HepG2 (cell line): ENCODE measurements around the gene PCBP4. TPM values are rescaled to one million over a fixed set of nuclear protein-coding genes. Genes with fewer than 3 reads are reported as not detected.
A peak's percentile ranks its signal among the peaks of the same experiment; 100 is the strongest.

Source experiments
- AGO2 ChIP-seq: fragments of 200-400 bp; formaldehyde crosslinking; optimal IDR thresholded peaks from 2 replicates; pipeline ENCODE3; 2017; ENCODE audit warnings: mild to moderate bottlenecking, low read depth, low read length, moderate library complexity
- DNMT3B ChIP-seq: conservative IDR thresholded peaks from 2 replicates; pipeline ENCODE4 v1.6.1; 2016; ENCODE audit warnings: missing biosample characterization, control low read depth
- HHEX ChIP-seq: IDR thresholded peaks from 2 replicates; pipeline ENCODE4 v1.6.1; 2016; ENCODE audit warnings: control low read depth
- KAT8 ChIP-seq: IDR thresholded peaks from 2 replicates; pipeline ENCODE4 v1.6.1; 2016; ENCODE audit warnings: missing genetic modification reagents, missing compliant biosample characterization
- LRRFIP1 ChIP-seq: sonication (generic); formaldehyde crosslinking; conservative IDR thresholded peaks from 2 replicates; pipeline ENCODE4 v1.4.0; 2020; ENCODE audit warnings: missing genetic modification reagents
- NAIF1 ChIP-seq: sonication (generic); formaldehyde crosslinking; IDR thresholded peaks from 2 replicates; pipeline ENCODE4 v1.5.0; 2020; ENCODE audit warnings: mild to moderate bottlenecking, missing genetic modification reagents, borderline replicate concordance
- NFE2 ChIP-seq: sonication (generic); formaldehyde crosslinking; IDR thresholded peaks from 2 replicates; pipeline ENCODE4 v1.4.0; 2020; ENCODE audit warnings: missing genetic modification reagents
- NR2F6 ChIP-seq, 2 experiments: IDR thresholded peaks; 2 replicates each; pipeline ENCODE4 v1.6.1; 2016; ENCODE audit warnings: antibody characterized with exemption in 1 of 2, mild to moderate bottlenecking in 1 of 2
- POGZ ChIP-seq: sonication (generic); formaldehyde crosslinking; IDR thresholded peaks from 2 replicates; pipeline ENCODE4 v1.4.0; 2020; ENCODE audit warnings: mild to moderate bottlenecking, missing genetic modification reagents
- SMAD9 ChIP-seq: sonication (generic); formaldehyde crosslinking; IDR thresholded peaks from 2 replicates; pipeline ENCODE4 v1.5.1; 2020; ENCODE audit warnings: mild to moderate bottlenecking, missing genetic modification reagents
- TARDBP ChIP-seq: sonication (generic); formaldehyde crosslinking; IDR thresholded peaks from 2 replicates; pipeline ENCODE4 v1.8.0; 2022; ENCODE audit warnings: mild to moderate bottlenecking, missing genetic modification reagents
- TBX3 ChIP-seq: fragments of 450-650 bp; IDR thresholded peaks from 2 replicates; pipeline ENCODE4 v1.6.1; 2017; ENCODE audit warnings: antibody characterized with exemption, mild to moderate bottlenecking, inconsistent platforms, borderline replicate concordance
- TEAD3 ChIP-seq: optimal IDR thresholded peaks from 2 replicates; pipeline ENCODE3; 2016; ENCODE audit warnings: borderline replicate concordance
- ZBTB3 ChIP-seq: sonication (generic); formaldehyde crosslinking; IDR thresholded peaks from 2 replicates; pipeline ENCODE4 v1.4.0; 2020; ENCODE audit warnings: low read depth, mild to moderate bottlenecking, moderate library complexity, missing genetic modification reagents, borderline replicate concordance
- ZBTB33 ChIP-seq: sonication (generic); formaldehyde crosslinking; IDR thresholded peaks from 2 replicates; pipeline ENCODE4 v1.4.0; 2020; ENCODE audit warnings: missing genetic modification reagents
- ZFY ChIP-seq: sonication (generic); formaldehyde crosslinking; IDR thresholded peaks from 2 replicates; pipeline ENCODE4 v1.4.0; 2020; ENCODE audit warnings: missing genetic modification reagents
- ZNF124 ChIP-seq: sonication (generic); formaldehyde crosslinking; IDR thresholded peaks from 2 replicates; pipeline ENCODE4 v1.4.0; 2020; ENCODE audit warnings: missing genetic modification reagents
- ZNF556 ChIP-seq: sonication (generic); formaldehyde crosslinking; IDR thresholded peaks from 2 replicates; pipeline ENCODE4 v1.4.0; 2020; ENCODE audit warnings: mild to moderate bottlenecking, missing genetic modification reagents, borderline replicate concordance
- ZNF616 ChIP-seq: sonication (generic); formaldehyde crosslinking; IDR thresholded peaks from 2 replicates; pipeline ENCODE4 v1.5.0; 2020; ENCODE audit warnings: low read depth, mild to moderate bottlenecking, missing genetic modification reagents
- ZNF678 ChIP-seq: sonication (generic); formaldehyde crosslinking; IDR thresholded peaks from 2 replicates; pipeline ENCODE4 v1.4.0; 2020; ENCODE audit warnings: mild to moderate bottlenecking, missing genetic modification reagents
- ZNF761 ChIP-seq: sonication (generic); formaldehyde crosslinking; conservative IDR thresholded peaks from 2 replicates; pipeline ENCODE4 v1.4.0; 2020; ENCODE audit warnings: mild to moderate bottlenecking, missing genetic modification reagents
- ZSCAN20 ChIP-seq: sonication (generic); formaldehyde crosslinking; IDR thresholded peaks from 2 replicates; pipeline ENCODE4 v1.4.0; 2020; ENCODE audit warnings: missing genetic modification reagents, mild to moderate bottlenecking, borderline replicate concordance
- polyA plus RNA-seq, 8 experiments: library from polyadenylated mRNA; depleted of rRNA in 3 of 8; stranded (reverse) in 7 of 8; unstranded in 1 of 8; fragments of >200 nt; fragmentation: Illumina TruSeq in 4 of 8; extraction: Trizol in 4 of 8; gene quantifications; 2 replicates each; pipeline versions ENCODE4 v1.2.1 to v1.2.3, GENCODE V29; 2011 to 2016; ENCODE audit warnings: low read depth in 4 of 8, missing spikeins in 1 of 8, mixed read lengths in 1 of 8; ENCODE audit not compliant: insufficient read depth in 1 of 8
- total RNA-seq, 5 experiments: library from RNA; depleted of rRNA; stranded (reverse); fragments of >200 nt; fragmentation: Illumina TruSeq; extraction: Trizol; gene quantifications; 2 replicates each; pipeline ENCODE4 v1.2.3, GENCODE V29; 2016; ENCODE audit warnings: low read depth in 1 of 5
- TF ChIP-seq, protein P1 (sequence below): sonication (generic); formaldehyde crosslinking; IDR thresholded peaks from 2 replicates; pipeline ENCODE4 v1.4.0; 2020; ENCODE audit warnings: missing genetic modification reagents
- TF ChIP-seq, protein P2 (sequence below): sonication (generic); formaldehyde crosslinking; IDR thresholded peaks from 2 replicates; pipeline ENCODE4 v1.8.0; 2023; ENCODE audit warnings: mild to moderate bottlenecking, missing genetic modification reagents

The PCBP4 gene
- total and polyA plus RNA-seq, 2 of the 13 experiments (the other 11 are each of a cell fraction or from before 2014, with no cell fraction given): 36.8 to 51.3 TPM

GRCh38 chr3:51942603-51943450 is 24.4 kb downstream of the PCBP4 start (continued):
- peak; percentile 81 for TF ChIP-seq AGO2
- no peak for TF ChIP-seq DNMT3B (CRISPR knock-in tag)
- TF ChIP-seq TARDBP (CRISPR knock-in tag): peak; percentile 39; the same call in 1 of the 2 replicates
- TF ChIP-seq NAIF1 (CRISPR knock-in tag): no peak
- no peak for TF ChIP-seq ZNF556 (CRISPR knock-in tag)
- 0 out of 2 replicates have a peak, but pooled peaks have one; percentile 32 for TF ChIP-seq SMAD9 (CRISPR knock-in tag)
- TF ChIP-seq ZBTB3 (CRISPR knock-in tag): 0 out of 2 replicates have a peak, but pooled peaks have one; percentile 17
- 0 out of 2 replicates have a peak, but pooled peaks have one; percentile 27 for TF ChIP-seq ZNF124 (CRISPR knock-in tag)
- no peak for TF ChIP-seq HHEX
- 0 out of 2 replicates have a peak, but pooled peaks have one; percentile 10 for TF ChIP-seq NR2F6 (IDR thresholded peaks at IDR 0.05)
- TF ChIP-seq NR2F6 (CRISPR knock-in tag; IDR thresholded peaks at IDR 0.05): peak; percentile 27; the same call in 1 of the 2 replicates
- TF ChIP-seq ZFY (CRISPR knock-in tag): peak; percentile 49; the same call in 1 of the 2 replicates
- TF ChIP-seq, protein P1, sequence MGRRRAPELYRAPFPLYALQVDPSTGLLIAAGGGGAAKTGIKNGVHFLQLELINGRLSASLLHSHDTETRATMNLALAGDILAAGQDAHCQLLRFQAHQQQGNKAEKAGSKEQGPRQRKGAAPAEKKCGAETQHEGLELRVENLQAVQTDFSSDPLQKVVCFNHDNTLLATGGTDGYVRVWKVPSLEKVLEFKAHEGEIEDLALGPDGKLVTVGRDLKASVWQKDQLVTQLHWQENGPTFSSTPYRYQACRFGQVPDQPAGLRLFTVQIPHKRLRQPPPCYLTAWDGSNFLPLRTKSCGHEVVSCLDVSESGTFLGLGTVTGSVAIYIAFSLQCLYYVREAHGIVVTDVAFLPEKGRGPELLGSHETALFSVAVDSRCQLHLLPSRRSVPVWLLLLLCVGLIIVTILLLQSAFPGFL (CRISPR knock-in tag): no peak
- peak; percentile 7 for TF ChIP-seq TEAD3 (CRISPR knock-in tag)
- peak; percentile 5; the same call in 1 of the 2 replicates for TF ChIP-seq POGZ (CRISPR knock-in tag)
- TF ChIP-seq NFE2 (CRISPR knock-in tag): no peak
- TF ChIP-seq ZNF616 (CRISPR knock-in tag): peak; percentile 79; the same call in 1 of the 2 replicates
- TF ChIP-seq TBX3: no peak
- no peak for TF ChIP-seq ZBTB33
- no peak for TF ChIP-seq KAT8 (CRISPR knock-in tag)
- no peak; the same call in 1 of the 2 replicates for TF ChIP-seq ZSCAN20 (CRISPR knock-in tag)
- TF ChIP-seq, protein P2, sequence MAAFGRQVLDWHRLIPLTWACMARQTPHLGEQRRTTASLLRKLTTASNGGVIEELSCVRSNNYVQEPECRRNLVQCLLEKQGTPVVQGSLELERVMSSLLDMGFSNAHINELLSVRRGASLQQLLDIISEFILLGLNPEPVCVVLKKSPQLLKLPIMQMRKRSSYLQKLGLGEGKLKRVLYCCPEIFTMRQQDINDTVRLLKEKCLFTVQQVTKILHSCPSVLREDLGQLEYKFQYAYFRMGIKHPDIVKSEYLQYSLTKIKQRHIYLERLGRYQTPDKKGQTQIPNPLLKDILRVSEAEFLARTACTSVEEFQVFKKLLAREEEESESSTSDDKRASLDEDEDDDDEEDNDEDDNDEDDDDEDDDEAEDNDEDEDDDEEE (CRISPR knock-in tag): peak; percentile 27; the same call in 1 of the 2 replicates
- TF ChIP-seq ZNF761 (CRISPR knock-in tag): no peak
- no peak for TF ChIP-seq ZNF678 (CRISPR knock-in tag)
- TF ChIP-seq LRRFIP1 (CRISPR knock-in tag): no peak
